ENCODE data around the gene ADCY4.
"Not testable (repeated sequence)": the region's sequence is repeated elsewhere in the genome, so short reads cannot be mapped to it uniquely, and the experiment has no call there.

The ADCY4 gene

DNA sequence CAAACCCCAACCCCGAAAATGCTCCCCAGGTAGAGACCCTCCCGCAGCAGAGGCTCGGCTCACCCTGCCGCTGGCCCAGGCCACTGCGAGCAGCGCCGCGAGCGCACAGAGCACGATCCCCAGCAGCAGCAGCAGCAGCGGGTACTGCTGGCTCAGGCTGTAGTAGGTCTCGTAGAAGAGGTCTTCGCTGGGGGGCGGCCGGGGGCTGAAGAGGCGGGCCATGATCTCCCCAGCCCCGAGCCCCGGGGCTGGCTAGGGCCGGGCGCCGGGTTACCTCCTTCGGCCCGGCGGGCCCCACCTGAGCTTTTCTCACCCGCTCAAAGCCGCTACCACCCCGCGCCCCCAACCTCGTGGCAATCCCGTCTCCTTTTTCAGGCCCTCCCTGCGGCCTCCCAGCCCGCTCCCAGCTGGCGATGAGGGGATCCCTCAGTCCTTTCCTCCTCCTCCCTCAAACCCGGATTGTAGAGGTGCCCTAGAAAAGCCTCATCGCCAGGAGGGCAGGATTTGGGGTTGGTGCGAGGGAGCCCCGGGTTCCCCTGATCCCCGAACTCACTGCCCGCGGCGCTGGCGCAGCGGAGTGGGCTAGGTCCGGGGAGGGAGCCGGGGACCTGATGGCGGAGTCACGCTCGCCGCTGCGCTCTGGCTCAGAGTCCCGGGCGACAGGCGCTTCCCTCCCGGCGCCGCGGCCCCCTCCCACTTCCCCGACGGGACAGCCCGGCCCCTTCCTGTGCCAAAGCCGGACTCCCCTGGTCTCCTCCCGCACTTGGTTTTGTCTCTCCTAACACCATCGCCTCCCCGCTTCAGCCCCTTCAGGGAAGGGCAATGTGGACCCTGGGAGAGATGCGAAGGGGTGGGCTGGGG lies at the start of gene ADCY4:
ADCY4 (minus strand) TSS at position 641 of the 861 bp plus-strand sequence; CDS start at position 222, 419 bp downstream.
- DNase-seq, result no peak

DNA sequence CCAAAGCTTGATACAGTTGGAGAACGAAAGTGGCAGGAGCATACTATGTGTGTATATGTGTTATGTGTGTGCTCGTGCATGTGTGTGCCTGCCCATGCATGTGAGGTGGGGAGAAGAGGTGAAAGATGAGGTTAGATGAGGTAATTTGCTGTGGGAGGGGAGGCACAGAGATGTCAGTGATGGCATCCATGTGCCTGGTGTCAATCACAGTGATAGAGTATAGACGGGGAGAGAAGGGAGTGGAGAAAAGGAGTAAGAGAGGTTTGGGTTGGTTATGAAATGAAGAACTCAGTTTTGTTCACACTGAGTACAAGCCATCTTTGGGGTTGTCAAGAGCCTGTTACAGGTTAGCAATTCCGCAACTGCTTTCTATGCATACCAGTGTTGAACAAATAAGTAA lies 49.3 kb upstream of the ADCY4 start:
- no peak for DNase-seq

DNA sequence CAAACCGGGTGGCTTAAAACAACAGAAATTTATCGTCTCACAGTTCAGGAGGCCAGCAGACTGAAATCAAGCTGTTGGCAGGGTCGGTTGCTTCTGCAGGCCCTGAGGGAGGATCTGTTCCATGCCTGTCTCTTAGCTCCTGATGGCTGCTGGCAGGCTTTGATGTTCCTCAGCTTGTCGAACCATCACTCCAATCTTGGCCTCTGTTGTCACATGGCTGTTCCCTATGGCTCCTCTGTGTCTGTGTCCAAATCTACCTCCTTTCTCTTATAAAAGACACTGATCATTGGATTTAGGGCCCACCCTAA lies 47.1 kb upstream of the ADCY4 start:
- no peak for DNase-seq

DNA sequence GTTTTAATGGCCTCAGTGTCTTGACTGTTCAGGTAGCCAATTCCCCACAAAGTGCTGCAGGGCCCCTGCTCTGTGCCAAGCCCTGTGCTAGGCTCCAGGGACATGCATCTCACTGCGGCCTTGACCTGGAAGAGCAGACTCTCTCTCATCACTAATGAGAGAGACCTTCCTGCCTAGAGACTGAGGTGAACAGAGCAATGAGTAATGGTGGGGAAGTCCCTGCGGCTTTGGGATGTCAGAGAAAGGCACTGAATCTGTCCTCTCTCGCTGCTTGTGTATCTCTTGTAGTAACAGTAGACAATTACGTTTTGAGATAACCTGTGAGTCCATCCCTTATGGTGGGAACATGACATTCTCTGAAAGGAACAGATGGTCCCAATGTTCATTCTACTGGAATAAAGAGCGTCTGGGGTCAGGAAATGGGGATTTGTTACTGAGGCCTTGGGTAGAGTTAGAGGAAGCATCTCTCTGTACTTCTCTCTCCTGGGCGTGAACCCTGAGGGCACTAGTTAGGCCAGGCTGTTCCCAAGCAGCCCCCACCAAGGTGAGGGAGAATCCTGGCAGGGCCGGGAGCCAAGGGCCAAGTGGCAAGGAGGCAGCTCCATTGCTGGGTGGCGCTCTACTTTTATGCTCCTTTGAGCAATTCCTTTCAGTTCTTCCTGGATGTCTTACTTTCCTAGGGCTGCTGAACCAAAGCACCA lies 46.6 kb upstream of the ADCY4 start:
- DNase-seq, result no peak

DNA sequence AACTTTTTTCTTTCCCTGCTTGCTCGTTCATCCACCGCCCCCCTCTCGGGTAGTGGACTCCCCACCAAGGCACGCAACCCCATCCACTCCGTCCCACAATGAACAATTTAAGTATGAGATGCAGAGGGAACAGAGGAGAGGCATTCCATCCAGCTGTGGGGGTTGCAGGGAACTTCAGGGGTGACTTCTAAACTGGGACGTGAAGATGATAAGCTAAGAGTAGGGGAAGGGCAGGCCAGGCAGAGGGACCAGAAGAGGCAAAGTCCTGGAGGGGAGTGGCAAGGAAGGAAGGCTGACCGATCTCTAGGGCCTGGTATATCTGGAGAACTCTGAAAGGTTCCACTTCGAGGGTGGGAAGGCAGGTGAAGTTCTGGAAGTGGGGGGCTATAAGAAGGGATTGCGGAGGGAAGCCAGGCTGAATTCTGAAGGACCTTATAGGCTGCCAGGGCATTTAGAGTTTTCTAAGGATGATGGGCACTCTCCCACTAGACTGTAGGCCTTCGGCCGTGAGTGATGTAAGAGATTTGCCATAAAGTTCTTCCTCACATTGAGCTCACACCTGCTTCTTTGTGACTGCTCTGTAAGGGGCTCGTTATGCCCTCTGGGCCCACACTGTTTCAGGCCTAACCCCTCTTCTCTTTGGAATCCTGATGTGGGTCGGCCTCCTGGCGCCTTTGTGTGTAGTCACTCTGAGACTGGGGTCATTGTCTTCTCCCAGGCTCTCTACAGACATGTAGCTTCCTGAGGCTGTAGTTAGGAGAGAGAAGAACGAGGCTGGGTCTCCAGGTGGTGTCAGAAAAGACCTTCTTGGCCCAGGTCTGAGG lies 45.2 kb upstream of the ADCY4 start:
- no peak for DNase-seq

DNA sequence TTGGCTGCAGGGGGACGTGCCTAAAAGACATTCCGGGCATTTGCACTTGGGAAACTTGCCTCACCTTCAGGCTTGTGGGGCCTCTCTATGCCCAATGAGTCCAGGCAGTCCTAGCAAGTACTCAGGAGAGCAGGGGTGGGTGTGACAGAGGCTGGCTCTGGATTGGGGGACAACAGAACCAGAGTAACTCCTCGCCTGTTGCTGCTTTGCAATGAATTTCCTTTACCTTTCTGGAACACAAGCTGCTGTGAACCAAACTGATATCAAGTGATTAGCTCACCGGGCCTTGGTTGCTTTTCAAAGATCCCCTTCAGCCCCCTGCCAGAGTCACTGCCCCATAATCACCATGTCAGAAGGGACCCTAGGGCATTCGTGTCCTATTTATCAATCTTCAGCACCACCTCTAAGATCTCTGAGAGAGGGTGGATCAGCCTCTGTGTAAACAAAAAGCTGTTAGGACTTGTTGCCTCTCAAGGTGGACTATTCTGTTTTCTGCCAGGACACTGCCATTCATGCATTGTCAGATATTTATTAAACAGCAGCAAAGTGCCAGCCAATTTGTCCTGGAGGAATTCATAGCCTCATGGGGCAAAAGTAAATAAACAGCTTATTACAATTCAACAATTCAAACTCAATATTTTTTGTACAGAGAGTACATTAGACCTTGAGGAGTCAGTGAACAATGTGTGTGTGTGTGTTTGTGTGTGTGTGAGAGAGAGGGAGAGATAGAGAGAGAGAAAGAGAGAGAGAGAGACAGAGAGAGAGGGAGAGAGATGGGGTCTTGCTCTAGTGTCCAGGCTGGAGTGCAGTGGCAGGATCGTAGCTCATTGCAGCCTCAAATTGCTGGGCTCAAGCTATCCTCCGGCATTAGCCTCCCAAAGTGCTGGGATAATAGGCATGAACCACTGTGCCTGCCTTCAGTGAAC lies 44.4 kb upstream of the ADCY4 start:
- DNase-seq, result peak; percentile 42

DNA sequence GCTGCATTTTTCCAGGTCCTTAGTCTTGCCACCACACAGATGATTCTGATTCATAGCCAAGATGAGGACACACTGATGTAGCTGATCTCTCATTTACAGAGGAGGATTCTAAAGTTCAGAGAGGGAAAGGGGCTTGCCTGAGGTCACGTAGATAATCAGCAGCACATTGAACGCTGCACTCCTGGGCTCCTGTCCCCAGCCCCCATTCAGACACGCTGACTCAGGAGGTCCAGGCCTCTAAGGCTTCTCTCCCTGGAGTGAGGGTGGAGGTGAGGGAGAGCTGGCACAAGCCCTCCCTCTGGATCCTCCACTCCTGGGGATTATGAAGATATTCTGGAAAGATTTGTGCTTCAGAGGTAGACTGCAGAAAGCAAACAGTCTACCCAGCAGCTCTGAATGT lies 43.5 kb upstream of the ADCY4 start:
- DNase-seq, result no peak

DNA sequence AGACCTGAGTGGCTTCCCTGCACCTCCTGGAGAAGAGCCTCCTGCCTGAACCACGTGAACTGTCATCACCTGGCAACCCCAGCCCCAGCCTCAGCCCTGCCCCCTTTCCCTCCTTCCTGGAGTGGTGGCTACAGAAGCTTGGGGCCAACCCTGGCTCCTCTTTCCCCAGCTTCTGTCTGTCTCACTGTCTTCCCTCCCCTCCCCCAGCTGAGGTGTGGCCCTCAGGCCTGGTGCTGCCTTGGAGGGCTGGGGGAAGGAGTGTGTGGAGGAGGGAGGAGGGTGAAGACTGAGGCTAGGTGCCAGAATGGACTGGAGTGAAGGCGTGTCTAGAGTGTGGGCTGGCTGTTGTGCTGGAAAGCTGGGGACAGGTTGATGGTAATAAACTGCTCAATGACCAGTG lies 42.8 kb upstream of the ADCY4 start:
- peak; percentile 71 for DNase-seq

DNA sequence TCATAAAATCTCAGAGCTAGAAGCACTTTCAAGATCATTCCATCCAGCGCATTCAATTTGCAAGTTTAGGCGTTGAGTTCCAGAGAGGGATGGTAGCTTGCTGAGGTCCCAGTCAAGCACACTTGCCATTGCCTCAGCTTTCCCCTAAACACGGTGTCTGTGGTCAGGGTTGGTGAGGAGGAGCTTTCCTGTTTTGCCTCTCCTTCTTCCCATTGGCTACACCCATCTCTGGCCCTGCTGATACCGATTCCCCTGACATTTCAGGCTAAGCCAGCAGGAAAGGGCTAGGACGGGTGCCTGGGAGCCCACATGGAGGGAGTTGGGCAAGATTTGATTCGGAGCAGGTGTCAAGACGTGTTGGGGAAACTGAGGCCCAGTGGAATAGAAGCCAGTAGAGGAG lies 42.3 kb upstream of the ADCY4 start:
- DNase-seq, result no peak

DNA sequence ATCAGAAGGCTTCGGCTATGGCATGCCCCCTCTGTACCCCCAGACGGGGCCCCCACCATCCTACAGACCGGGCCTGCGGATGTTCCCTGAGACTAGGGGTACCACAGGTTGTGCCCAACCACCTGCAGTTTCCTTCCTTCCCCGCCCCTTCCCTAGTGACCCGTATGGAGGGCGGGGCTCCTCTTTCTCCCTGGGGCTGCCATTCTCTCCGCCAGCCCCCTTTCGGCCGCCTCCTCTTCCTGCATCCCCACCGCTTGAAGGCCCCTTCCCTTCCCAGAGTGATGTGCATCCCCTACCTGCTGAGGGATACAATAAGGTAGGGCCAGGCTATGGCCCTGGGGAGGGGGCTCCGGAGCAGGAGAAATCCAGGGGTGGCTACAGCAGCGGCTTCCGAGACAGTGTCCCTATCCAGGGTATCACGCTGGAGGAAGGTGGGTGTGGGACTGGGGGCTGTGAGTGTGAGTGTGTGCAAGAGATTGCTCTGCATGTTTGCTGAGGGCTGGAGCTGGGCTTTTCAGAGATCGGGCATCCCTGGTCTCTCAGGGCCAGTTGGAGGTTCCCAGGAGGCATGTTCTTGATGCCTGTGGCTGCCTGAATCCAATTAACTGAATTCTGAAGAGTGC lies 41.7 kb upstream of the ADCY4 start:
- DNase-seq, result no peak

DNA sequence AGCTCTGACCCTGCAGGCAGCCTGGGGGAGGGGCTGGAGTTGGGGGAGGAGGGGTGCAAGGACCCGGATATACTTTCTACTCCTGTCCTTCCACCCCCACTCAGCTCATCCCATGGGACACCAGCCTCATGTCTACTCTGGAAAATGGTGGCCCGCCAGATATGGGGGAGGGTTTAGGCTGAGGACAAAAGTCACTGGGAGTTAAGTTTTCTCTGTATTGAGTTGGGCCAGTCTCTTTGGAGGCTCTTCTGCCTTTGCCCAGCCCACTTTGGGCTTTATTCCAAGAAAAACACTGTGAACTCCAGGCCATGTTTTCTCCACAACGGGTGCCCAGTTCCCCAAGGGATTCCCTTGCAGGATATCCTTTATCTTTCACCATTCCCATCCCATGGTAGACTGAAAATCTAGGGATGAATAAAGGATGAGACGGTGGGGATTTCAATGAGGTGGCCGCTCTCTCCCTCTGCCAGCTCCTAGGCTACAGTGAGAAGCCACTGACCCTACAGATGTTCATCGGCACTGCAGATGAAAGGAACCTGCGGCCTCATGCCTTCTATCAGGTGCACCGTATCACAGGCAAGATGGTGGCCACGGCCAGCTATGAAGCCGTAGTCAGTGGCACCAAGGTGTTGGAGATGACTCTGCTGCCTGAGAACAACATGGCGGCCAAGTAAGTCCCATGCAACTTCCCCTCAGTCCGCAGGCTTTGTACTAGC lies 38.0 kb upstream of the ADCY4 start:
- DNase-seq, result no peak

DNA sequence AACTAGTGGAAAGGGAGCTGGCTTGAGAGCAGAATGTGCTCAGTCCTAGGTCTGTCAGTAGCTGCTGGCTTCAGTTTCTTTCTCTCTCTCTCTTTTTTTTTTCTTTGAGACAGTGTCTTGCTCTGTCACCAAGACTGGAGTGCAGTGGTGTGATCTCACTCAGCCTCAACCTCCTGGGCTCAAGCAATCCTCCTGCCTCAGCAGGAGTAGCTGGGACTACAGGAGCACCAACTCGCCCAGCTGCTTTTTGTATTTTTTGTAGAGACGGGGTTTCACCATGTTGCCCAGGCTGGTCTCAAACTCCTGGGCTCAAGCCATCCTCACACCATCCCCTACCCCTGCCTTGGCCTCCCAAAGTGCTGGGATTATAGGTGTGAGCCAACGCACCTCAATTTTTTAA lies 36.7 kb upstream of the ADCY4 start:
- DNase-seq, result not testable (repeated sequence)

DNA sequence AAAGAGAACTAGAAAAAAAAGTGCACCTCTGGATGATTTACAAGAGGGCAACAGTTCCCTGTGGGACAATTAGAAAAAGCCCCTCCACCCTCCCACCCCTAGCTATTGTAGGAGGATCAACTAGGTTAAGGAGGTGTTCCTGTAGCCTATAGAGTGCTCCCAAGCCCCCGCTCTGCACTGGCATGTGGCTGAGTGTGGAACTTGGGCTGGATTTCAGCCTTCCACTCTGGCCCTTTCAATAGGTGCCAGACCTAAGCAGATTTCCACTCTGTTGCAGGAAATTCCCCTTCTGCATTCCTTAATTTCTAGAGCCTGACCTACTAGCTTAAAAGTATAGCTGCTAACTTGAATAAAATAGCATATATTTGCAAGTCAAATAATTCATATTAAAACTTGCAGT lies 35.9 kb upstream of the ADCY4 start:
- DNase-seq, result no peak

DNA sequence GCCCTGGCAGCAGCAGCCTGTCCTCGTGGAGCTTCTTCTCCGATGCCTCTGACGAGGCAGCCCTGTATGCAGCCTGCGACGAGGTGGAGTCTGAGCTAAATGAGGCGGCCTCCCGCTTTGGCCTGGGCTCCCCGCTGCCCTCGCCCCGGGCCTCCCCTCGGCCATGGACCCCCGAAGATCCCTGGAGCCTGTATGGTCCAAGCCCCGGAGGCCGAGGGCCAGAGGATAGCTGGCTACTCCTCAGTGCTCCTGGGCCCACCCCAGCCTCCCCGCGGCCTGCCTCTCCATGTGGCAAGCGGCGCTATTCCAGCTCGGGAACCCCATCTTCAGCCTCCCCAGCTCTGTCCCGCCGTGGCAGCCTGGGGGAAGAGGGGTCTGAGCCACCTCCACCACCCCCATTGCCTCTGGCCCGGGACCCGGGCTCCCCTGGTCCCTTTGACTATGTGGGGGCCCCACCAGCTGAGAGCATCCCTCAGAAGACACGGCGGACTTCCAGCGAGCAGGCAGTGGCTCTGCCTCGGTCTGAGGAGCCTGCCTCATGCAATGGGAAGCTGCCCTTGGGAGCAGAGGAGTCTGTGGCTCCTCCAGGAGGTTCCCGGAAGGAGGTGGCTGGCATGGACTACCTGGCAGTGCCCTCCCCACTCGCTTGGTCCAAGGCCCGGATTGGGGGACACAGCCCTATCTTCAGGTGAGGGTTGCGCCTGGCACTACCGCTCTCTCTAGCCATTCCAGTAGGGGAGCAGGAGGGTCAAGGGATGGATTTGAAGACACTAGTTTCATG lies 35.2 kb upstream of the ADCY4 start:
- no peak for DNase-seq

DNA sequence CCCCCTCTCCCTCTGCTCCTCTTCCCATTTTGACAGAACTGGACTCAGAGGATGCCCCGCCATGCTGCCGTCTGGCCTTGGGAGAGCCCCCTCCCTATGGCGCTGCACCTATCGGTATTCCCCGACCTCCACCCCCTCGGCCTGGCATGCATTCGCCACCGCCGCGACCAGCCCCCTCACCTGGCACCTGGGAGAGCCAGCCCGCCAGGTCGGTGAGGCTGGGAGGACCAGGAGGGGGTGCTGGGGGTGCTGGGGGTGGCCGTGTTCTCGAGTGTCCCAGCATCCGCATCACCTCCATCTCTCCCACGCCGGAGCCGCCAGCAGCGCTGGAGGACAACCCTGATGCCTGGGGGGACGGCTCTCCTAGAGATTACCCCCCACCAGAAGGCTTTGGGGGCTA lies 34.6 kb upstream of the ADCY4 start:
- no peak for DNase-seq

DNA sequence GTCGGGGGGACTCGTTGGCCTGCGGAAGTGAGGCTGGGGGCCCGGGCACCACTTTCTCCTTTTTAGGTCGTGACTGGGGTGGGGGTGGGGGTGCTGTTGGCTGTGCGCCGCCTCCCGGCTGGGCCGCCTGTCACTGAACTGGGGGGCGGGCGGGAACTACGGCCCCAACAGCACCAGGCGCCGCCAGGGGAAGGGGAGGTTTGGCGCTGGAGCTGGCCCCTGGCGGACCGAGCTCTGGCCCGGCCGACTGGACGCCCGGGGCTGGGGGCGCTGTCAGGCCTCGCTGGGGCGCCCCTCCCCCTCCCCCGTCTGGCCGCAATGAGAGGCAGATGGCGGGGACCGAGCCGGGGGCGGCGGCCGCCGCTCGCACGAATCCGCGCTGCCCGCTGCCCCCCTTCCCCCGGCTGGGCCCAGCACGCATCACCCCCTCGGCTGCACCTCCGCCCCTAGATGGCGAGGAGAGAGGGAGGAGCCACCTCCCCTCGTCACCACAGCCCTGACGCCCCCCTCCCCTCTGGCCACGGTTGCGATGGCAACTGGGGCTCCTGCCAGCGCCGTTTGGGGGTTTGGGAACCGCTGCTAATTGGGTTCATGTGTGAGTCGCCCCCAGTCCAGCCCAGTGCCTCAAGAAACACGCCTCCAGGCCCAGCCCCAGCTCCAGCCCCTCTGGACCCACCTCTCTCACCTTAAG lies 33.8 kb upstream of the ADCY4 start:
- DNase-seq, result peak; percentile 85

DNA sequence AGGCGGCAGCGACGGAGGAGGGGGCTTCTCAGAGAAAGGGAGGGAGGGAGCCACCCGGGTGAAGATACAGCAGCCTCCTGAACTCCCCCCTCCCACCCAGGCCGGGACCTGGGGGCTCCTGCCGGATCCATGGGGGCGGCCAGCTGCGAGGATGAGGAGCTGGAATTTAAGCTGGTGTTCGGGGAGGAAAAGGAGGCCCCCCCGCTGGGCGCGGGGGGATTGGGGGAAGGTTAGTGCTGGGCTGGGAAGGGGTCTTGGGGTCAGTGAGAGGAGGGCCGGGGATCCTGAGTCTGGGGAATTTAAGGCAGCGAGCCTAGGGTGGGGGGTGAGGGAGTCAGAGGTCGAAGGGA lies 33.3 kb upstream of the ADCY4 start:
- no peak for DNase-seq

DNA sequence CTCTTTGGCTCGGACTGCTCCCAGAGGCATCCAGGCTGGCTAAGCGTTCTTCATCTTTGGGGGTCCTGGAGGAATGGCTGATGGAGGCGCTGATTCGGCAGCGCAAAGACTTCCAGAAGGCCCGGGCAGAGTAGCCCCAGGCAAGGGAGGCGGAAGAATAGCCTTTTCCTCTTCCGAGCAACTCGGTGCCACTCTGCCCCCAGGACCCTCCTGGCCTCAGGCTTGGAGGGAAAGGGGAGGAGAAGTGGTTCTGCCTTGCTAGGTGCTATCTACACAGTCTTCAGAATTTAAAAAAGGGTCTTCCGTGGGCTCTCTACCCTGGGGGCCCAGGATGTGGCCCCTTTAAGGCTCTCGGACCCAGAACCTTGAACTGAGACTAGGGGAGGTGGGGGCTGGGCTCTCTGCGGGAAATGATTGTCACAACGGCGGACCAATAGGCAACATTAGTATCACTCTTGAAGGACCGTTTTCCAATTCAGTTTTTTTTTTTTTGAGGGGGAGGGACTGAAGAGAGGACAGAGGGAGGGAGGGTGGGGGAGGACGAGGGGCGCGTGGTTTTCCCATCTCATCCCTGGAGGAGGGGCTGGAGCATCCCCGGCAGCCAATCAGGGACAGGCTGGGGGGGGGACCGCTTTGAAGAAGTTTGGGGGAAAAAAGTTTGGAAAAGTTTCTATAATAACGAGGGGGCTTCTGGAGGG lies 32.8 kb upstream of the ADCY4 start, which contains the start of gene NFATC4:
NFATC4 (plus strand) TSS at position 671 of the 698 bp plus-strand sequence. CDS start 157 bp downstream, outside the sequence.
- peak; percentile 94 for DNase-seq
